ENCODE data around the gene GCK. TPM values are rescaled to one million over a fixed set of nuclear protein-coding genes. Genes with fewer than 3 reads are reported as not detected.

Gene GCK
- total RNA-seq, 2 donors from 2014 or later: 1.3 to 2.1 TPM

- Histone ChIP-seq H3K36me3 (replicated peaks in 1 of 2; ENCODE audit: insufficient read depth in 1 of 2, low read depth in 2 of 2) (no peaks in the 10 kb centered on the region), H3K27me3 (no peaks in the 10 kb centered on the region), H3K4me3 (no peak overlapping the region), H3K27ac (no peak overlapping the region), H3K9me3 (no peaks in the 10 kb centered on the region), H3K4me1 (no peaks in the 10 kb centered on the region)
- WGBS, 2 donors: 74 to 79% methylated on average over 3 of the region's 3 CpGs
- no peak for DNase-seq
- intact Hi-C loops (cut with DNase I): no loop called here
- no peak for ATAC-seq
- TF ChIP-seq CTCF (IDR thresholded peaks at IDR 0.05) (no peak), POLR2A (IDR thresholded peaks at IDR 0.05) (no peak)
These were observed 34.5 kb downstream of the GCK start for GRCh38 chr7:44154703-44155102.

- intact Hi-C loops (cut with DNase I): no loop called here
- H3K9me3 ChIP-seq: no peaks in the 10 kb centered on the region
- no peak overlapping the region for H3K4me3 ChIP-seq
- no peaks in the 10 kb centered on the region for H3K36me3 ChIP-seq (replicated peaks in 1 of 2; ENCODE audit: insufficient read depth in 1 of 2, low read depth in 2 of 2)
- no peak for ATAC-seq
- no peak for DNase-seq
- no peaks in the 10 kb centered on the region for H3K4me1 ChIP-seq
- TF ChIP-seq CTCF (IDR thresholded peaks at IDR 0.05) (no peak), POLR2A (IDR thresholded peaks at IDR 0.05) (no peak)
- no peaks in the 10 kb centered on the region for H3K27me3 ChIP-seq
- WGBS, 2 donors: 90% methylated on average over 5 of the region's 5 CpGs; no CpG with 5 or more reads in 1 of the 2 donors
- H3K27ac ChIP-seq: no peak overlapping the region
These were observed 35.3 kb downstream of the GCK start for GRCh38 chr7:44153948-44154335.

GRCh38 chr7:44152971-44153947 lies 36.0 kb downstream of the GCK start:
- WGBS, 2 donors: 71 to 73% methylated on average over 9 to 22 of the region's 22 CpGs
- no peak for ATAC-seq

GRCh38 chr7:44151956-44152355 lies 37.3 kb downstream of the GCK start:
- 87 to 95% methylated on average over 8 to 9 of the region's 9 CpGs for WGBS, 2 donors
- TF ChIP-seq CTCF (IDR thresholded peaks at IDR 0.05): no peak
- no peak for TF ChIP-seq POLR2A (IDR thresholded peaks at IDR 0.05)
- H3K36me3 ChIP-seq (replicated peaks in 1 of 2; ENCODE audit: insufficient read depth in 1 of 2, low read depth in 2 of 2): no peaks in the 10 kb centered on the region
- intact Hi-C loops (cut with DNase I): no loop called here
- DNase-seq: peak in 1 of 4 donors; percentile 5
- H3K9me3 ChIP-seq: no peaks in the 10 kb centered on the region
- H3K4me3 ChIP-seq: no peak overlapping the region
- no peaks in the 10 kb centered on the region for H3K27me3 ChIP-seq
- peaks cover 10% of the 10 kb centered on the region for H3K4me1 ChIP-seq
- no peak for ATAC-seq
- no peak overlapping the region for H3K27ac ChIP-seq

More at GRCh38 chr7:44152971-44153947, 36.0 kb downstream of the GCK start:
- Histone ChIP-seq H3K27me3 (no peaks in the 10 kb centered on the region), H3K9me3 (no peaks in the 10 kb centered on the region), H3K4me3 (no peak overlapping the region), H3K27ac (no peak overlapping the region), H3K4me1 (no peaks in the 10 kb centered on the region), H3K36me3 (replicated peaks in 1 of 2; ENCODE audit: insufficient read depth in 1 of 2, low read depth in 2 of 2) (no peaks in the 10 kb centered on the region)
- intact Hi-C loops (cut with DNase I): no loop called here
- peak in 1 of 4 donors; percentile 6 for DNase-seq
- TF ChIP-seq POLR2A (IDR thresholded peaks at IDR 0.05): no peak
- TF ChIP-seq CTCF (IDR thresholded peaks at IDR 0.05): no peak
